ENCODE data around the gene MIOX. TPM values are rescaled to one million over a fixed set of nuclear protein-coding genes. Genes with fewer than 3 reads are reported as not detected.
"Not testable (repeated sequence)": the region's sequence is repeated elsewhere in the genome, so short reads cannot be mapped to it uniquely, and the experiment has no call there.

MIOX gene
- total RNA-seq, 2 experiments from 2014 or later: 0.17 to 0.42 TPM

GRCh38 chr22:50504369-50505211 is 17.9 kb downstream of the MIOX start:
- POLR2A ChIA-PET: no interaction called here
- CTCF ChIA-PET: interaction anchor here (0.8 kb wide), 1 partner anchor 163 kb away, joined by 3 read pairs; no protein-coding TSS in a partner anchor

GRCh38 chr22:50505276-50505775 is 18.7 kb downstream of the MIOX start:
- ChIA-PET POLR2A (interaction anchor here (0.6 kb wide), 1 partner anchor 14 kb away, joined by 3 read pairs; no protein-coding TSS in a partner anchor), CTCF (interaction anchor here (0.8 kb wide), 1 partner anchor 164 kb away, joined by 3 read pairs; no protein-coding TSS in a partner anchor)

GRCh38 chr22:50505776-50506610 is 19.3 kb downstream of the MIOX start:
- CTCF ChIA-PET: interaction anchor here (1.0 to 1.3 kb wide), 2 partner anchors 8 to 16 kb away, joined by 3 to 4 read pairs; no protein-coding TSS in a partner anchor
- POLR2A ChIA-PET: interaction anchor here (0.6 to 4.7 kb wide), 2 partner anchors 15 to 20 kb away, joined by 3 to 69 read pairs; partner anchors contain the start of gene SCO2

GRCh38 chr22:50506611-50507420 is 20.2 kb downstream of the MIOX start:
- POLR2A ChIA-PET: interaction anchor here (2.0 to 4.7 kb wide), 2 partner anchors 19 to 114 kb away, joined by 8 to 69 read pairs; partner anchors contain the start of gene SCO2
- CTCF ChIA-PET: interaction anchor here (1.0 to 1.3 kb wide), 3 partner anchors 9 to 36 kb away, joined by 3 to 4 read pairs (median 3); no protein-coding TSS in a partner anchor

- ChIA-PET POLR2A (interaction anchor here (0.5 to 4.7 kb wide), 15 partner anchors 15 to 263 kb away, joined by 3 to 69 read pairs (median 3); partner anchors contain the start of genes ADM2, SCO2, SYCE3 and TUBGCP6), CTCF (interaction anchor here (0.6 to 2.8 kb wide), 9 partner anchors 10 to 126 kb away, joined by 3 to 32 read pairs (median 4); partner anchors contain the start of genes SCO2 and SYCE3)
These were observed 20.8 kb downstream of the MIOX start, which contains the start of gene LMF2 for GRCh38 chr22:50507421-50507990. LMF2 (minus strand) TSS chr22:50507702; CDS start chr22:50507675, 27 bp downstream.

- POLR2A ChIA-PET: interaction anchor here (0.5 to 4.7 kb wide), 18 partner anchors 14 to 264 kb away, joined by 3 to 69 read pairs (median 3); partner anchors contain the start of genes ADM2, SCO2, SYCE3 and TUBGCP6
- CTCF ChIA-PET: interaction anchor here (0.6 to 2.8 kb wide), 9 partner anchors 10 to 127 kb away, joined by 3 to 32 read pairs (median 4); partner anchors contain the start of genes SCO2 and SYCE3
These were observed 21.6 kb downstream of the MIOX start, which contains the start of gene NCAPH2 for GRCh38 chr22:50507991-50508884. NCAPH2 (plus strand) TSS chr22:50508224; CDS start chr22:50508338, 114 bp downstream.

- ChIA-PET CTCF (interaction anchor here (0.8 to 2.8 kb wide), 6 partner anchors 11 to 119 kb away, joined by 3 to 32 read pairs (median 4); partner anchors contain the start of genes ARSA, SCO2 and SYCE3), POLR2A (interaction anchor here (0.6 to 4.7 kb wide), 8 partner anchors 17 to 264 kb away, joined by 3 to 69 read pairs (median 4); partner anchors contain the start of genes SCO2, TUBGCP6 and TYMP)
These were observed 22.2 kb downstream of the MIOX start for GRCh38 chr22:50508897-50509296.

GRCh38 chr22:50513175-50513574 is 26.5 kb downstream of the MIOX start:
- POLR2A ChIA-PET: interaction anchor here (0.8 kb wide), 1 partner anchor 40 kb away, joined by 4 read pairs; no protein-coding TSS in a partner anchor
- CTCF ChIA-PET: interaction anchor here (0.6 kb wide), 1 partner anchor 12 kb away, joined by 3 read pairs; the partner anchor contains the start of gene SCO2

GRCh38 chr22:50516068-50516467 is 29.4 kb downstream of the MIOX start:
- ChIA-PET CTCF (interaction anchor here (0.9 to 1.3 kb wide), 2 partner anchors 18 to 47 kb away, joined by 3 to 6 read pairs; partner anchors contain the start of gene SYCE3), POLR2A (interaction anchor here (1.1 kb wide), 1 partner anchor 10 kb away, joined by 3 read pairs; the partner anchor contains the start of gene SCO2)

GRCh38 chr22:50516891-50517290 is 30.2 kb downstream of the MIOX start:
- ChIA-PET CTCF (interaction anchor here (0.7 to 0.9 kb wide), 2 partner anchors 19 to 103 kb away, joined by 3 to 4 read pairs; no protein-coding TSS in a partner anchor), POLR2A (no interaction called here)

- POLR2A ChIA-PET: no interaction called here
- CTCF ChIA-PET: no interaction called here
These were observed 31.0 kb downstream of the MIOX start for GRCh38 chr22:50517495-50518260.

GRCh38 chr22:50518606-50519005 is 31.9 kb downstream of the MIOX start:
- CTCF ChIA-PET: no interaction called here

GRCh38 chr22:50519151-50519550 is 32.5 kb downstream of the MIOX start:
- CTCF ChIA-PET: no interaction called here

More at GRCh38 chr22:50518606-50519005, 31.9 kb downstream of the MIOX start:
- POLR2A ChIA-PET: no interaction called here

GRCh38 chr22:50520184-50520583 is 33.5 kb downstream of the MIOX start:
- CTCF ChIA-PET: interaction anchor here (0.7 kb wide), 1 partner anchor 12 kb away, joined by 3 read pairs; the partner anchor contains the start of gene LMF2
- POLR2A ChIA-PET: not testable (repeated sequence)

More at GRCh38 chr22:50519151-50519550, 32.5 kb downstream of the MIOX start:
- POLR2A ChIA-PET: no interaction called here

GRCh38 chr22:50520826-50521453 is 34.3 kb downstream of the MIOX start:
- ChIA-PET POLR2A (no interaction called here), CTCF (no interaction called here)
